G401.6 (cell line): ENCODE data around the gene TTC39C.

Experiments
- FAIRE-seq: peaks from 2 replicates; lab custom pipeline; 2012; peaks lifted over from hg19 to GRCh38; lab: Jason Lieb, UNC

Gene TTC39C

DNA sequence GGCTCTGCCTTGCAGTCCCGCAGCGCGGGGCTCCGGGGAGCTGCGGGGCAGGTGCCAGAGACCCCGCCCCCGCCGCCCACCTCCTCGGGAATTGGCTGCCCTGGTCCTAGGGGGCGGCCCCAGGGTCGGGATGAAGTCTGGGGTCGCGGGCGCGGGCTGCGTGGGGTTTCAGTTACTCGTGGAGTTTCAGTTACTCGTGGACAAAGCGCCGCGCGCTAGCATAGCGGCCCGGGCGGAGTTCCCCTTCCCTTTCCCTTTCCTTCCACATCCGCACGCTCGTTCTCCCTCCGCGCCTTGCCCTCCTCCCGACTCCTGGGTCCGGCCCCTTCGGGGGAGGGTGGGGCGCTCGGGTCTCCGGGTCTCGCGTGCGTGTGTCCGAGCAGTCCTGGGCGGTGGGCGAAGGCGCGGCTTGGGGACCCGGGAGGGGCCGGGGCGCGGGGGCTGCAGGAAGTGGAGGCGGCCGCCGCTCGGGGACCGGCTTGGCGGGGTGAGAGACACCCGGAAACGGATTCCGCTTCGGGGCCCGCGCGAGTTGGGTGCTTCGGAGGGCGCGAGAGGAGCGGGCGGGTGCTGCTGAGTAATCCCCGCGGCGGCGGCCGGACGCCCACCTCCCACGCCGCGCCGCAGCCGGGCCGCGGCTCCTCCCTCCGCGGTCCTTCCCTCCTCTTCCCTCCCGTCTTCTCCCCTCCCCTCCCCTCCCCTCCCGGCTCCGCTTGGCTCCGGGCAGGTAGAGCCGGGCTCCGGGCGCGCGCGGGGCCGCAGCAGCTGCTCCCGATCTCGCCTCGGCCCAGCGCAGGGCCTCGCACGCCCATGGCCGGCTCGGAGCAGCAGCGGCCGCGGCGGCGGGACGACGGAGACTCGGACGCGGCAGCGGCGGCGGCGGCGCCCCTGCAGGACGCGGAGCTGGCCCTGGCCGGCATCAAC lies at the start of gene TTC39C:
Gene TTC39C, plus strand, starts transcription at position 693 of the 924 bp plus-strand sequence. Its CDS starts 118 bp downstream, at position 811.
- no peak for FAIRE-seq

DNA sequence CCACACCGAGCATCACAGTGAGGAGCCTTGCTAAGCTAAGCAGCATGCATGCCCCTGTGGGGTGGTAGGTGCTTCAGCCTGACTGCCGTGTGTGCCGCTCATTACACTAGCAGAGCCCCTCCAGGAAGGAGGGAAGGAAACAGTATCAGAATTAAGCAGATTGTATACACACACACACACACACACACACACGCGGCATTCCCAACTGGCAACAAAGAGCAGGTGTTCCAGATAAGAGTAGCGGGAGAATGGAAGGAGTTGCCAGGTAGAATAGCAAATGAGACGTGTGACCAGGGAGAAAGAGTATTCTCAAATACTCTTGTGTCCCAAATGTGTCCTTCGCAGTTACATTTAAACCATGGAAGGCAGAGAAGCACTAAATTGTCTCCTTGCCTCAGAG lies 47.6 kb upstream of the TTC39C start:
- FAIRE-seq = no peak

DNA sequence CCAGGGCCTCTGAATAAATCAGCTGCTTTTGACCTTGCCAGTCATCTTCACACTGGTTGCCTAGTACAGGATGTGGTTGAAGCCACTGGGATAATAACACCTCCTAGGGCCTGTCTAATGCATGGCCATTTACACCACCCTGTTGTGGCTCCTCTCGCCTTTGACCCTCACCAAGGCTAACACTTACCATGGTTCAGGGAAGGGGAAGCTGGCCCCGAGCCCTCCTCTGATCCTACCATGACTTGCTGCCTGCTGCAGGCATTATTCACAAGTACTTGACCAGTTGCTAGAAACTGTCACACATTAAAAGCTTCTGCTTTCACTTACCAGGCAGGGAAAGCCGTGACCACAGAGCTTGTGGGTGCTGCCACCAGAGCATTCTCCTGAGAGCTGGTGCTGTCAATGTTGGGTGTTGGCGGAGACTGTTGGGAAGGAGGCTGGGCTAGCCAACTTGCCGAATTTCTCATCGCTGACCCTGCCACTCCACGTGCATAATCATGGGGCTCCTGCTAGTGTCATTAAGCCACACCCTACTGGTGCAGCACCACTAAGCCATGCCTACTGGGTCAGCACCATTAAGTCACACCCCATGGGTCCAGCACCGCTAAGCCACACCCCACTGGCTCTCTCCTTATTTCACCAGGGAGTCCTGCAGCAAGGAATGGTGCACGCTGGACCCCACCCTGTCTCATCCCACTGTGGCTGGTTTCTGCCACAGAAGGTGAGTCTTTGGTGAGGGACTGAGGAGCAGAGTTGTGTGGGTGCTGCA lies 47.0 kb upstream of the TTC39C start:
- FAIRE-seq = no peak

DNA sequence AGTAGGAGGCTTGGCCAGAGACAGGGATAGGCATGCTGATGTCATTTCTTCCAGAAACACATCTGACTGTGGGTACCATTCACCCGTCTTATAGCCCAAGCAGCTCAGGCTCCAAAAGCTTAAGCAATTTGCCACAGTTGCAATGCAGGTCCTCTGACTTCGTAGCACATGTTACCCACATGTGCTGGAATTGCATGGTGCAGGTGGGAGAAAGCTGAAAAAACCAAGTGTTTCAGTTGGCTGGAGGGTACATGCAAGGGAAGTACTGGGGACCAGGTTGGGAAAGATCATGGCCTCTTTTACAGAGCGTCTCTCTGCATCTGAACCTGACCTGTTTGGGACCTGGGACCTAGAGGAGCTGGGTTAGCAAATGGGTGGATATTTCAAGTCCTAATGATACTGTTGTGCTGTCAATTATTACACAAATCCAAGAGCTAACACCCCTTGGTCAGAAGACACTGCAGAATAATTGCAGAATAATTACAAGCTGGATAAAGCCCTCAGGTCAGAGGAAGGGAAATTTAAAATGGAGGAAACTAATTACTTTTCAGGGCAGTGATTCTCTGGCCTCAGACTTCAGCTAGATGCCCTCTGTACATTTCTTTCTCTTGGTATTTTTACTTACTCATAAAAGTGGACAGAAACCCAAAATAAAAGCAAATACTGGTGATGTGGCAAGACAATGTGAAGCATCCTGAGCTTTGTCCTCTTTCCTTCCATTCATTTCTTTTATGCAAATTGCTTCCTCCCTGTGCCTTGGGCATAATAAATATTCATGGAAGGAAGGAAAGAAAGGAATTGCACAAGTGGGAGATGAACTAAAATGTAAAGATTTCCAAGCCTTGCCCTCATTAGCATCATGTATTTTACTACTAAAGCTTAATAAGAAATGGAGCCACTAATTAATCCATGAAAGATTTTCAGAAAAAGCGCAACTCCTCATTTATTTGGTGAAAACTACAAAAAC lies 45.6 kb upstream of the TTC39C start:
- FAIRE-seq = no peak

DNA sequence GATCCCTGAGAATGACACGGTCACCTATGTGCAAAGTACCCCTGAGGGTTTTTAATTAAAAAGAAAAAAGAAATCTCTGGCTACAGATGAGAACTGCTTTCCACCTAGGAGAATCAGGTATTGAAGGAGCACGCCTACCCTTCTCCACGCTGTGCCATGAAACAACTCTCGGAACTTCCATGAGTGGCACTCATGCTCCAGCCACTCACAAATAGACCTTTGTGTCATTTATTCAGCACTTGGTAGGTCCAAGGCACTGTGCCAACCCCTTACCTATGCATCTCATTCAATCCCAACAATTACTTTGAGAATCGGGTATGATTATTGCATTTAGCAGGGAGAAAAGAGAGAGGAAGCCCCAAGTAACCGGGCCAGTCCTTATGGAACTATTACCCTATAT lies 44.9 kb upstream of the TTC39C start:
- no peak for FAIRE-seq

DNA sequence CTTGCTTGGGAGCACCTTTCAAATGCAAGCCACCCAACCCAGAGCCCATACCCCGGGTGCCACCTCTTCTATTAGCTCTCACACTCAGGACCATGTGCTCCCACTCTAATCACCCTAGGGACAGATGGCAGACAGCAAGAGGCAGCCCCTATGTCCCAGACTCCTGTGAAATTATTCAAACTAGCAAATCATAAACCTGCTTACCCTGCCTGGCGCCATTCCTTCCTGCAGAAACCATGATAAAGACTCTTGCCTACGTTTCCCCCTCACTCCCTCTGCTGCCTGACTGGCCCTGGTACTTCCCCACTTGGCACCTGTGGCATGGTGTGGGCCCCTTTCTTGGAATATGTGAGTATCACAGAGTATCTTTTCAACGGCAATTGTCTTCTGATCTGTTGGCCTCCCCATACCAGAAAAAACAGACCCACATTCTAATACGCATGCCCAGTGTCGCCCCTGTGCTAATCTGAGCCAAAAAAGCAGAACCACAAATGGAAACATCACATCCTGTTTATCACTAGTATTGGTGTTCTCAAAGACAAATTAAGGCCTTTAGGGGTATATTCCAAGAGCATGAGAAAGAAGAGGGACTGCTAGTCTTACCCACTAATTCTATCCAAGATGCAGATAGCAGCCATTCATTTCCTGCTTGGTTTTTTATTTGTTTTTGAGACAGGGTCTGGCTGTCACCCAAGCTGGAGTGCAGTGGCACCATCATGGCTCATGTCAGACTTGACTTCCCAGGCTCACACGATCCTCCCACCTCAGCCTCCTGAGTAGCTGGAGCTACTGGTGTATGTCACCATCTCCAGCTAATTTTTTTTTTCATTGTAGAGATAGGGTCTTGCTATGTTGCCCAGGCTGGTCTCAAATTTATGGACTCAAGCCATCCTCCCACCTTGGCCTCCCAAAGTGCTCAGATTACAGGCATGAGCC lies 44.1 kb upstream of the TTC39C start:
- FAIRE-seq = no peak

DNA sequence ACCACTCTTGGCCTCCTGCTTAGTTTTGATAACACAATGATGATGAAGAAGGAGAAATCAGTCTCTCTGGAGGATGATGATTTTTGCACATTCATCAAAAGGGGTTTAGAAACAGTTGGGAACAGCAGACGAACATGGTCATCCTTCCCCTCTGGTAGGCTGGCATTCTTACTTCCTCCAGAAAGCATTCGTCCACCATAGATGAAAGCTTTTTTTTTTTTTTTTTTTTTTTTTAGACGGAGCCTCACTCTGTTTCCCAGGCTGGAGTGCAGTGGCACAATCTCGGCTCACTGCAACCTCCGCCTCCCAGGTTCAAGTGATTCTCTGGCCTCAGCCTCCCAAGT lies 43.5 kb upstream of the TTC39C start:
- no peak for FAIRE-seq

DNA sequence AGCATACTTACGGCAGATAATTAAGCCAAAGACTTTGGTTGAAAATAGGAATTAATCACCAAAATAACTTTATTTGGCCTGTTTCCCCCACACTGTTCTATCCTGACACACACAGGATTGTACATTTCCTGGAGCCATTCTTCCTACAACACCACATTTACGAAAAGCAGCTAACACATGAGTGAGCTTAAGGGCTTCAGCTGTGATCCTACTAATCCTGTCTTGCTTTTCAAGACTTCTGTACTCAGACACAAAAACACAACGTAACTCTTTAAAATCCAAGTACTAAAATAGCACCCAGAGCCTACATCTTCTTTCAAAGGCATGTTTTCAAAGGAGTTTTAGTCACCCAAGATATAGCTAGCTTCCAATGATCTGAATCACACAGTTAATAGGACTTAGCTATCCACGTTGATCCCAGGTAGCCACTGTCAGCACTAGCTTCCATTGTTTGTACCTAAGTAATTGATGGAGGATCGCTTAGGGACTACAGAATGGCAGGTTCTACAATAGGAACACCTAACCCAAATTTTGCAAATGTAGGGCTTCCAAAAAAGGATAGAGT lies 42.8 kb upstream of the TTC39C start:
- no peak for FAIRE-seq

DNA sequence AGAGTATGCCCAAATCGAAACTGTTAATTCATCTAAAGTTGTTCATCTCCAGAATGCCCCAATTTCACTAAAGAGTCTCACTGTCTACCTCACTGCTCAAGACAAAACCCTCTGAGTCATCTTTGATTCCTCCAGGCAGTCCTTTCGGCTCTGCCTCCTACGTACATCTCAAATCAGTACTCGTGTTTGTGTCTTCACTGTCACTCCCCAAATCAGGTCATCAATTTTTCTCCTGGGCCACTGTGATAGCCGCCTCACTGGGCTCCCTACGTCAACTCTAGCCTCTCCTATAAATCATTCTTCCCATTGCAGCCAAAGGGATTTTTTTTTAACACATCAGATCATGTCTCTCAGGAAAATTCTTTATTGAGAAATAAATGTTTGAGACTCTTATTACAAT lies 42.1 kb upstream of the TTC39C start:
- no peak for FAIRE-seq

DNA sequence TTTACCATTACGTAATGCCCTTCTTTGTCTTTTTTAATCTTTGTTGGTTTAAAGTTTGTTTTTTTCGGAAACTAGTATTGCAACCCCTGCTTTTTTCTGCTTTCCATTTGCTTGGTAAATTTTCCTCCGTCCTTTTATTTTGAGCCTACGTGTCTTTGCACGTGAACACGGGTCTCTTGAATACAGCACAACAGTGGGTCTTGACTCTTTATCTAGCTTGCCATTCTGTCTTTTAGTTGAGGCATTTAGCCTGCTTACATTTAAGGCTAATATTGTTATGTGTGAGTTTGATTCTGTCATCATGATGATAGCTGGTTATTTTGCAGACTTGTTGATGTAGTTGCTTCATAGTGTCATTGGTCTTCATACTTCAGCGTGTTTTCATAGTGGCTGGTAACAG lies 37.5 kb upstream of the TTC39C start:
- FAIRE-seq = no peak

DNA sequence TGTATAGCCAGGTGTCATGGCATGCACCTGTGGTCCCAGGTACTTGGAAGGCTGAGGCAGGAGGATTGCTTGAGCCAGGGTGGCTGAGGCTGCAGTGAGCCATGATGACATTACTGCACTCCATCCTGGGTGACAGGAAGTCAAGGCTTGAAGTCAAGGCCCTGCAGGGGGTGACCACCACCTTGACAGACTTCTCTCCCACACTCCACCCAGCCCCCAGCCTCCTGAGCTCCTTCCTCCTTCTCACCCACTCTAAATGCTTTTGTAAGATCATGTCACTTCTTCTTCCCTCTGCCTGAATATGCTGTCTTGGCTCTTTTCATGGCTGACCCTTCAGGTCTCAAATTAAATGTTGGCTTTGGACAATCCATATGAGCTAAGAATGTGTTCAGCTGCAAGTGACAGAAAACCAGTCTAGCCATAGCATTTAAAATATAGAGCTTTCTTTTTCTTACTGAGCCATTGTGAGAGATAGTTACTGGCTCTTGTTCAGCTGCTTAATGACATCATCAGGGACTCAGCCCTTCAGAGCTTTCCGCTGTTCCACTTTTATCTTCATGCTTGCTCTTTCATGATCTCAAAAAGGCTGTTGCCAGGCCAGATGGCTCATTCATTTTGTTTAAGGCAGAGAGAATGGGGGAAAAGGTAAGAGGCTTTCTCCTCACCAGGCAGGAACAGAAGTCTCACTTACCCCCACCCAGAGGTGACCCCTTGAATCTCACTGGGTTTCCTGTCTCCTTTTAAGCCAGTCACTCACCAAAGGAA lies 36.7 kb upstream of the TTC39C start:
- no peak for FAIRE-seq

DNA sequence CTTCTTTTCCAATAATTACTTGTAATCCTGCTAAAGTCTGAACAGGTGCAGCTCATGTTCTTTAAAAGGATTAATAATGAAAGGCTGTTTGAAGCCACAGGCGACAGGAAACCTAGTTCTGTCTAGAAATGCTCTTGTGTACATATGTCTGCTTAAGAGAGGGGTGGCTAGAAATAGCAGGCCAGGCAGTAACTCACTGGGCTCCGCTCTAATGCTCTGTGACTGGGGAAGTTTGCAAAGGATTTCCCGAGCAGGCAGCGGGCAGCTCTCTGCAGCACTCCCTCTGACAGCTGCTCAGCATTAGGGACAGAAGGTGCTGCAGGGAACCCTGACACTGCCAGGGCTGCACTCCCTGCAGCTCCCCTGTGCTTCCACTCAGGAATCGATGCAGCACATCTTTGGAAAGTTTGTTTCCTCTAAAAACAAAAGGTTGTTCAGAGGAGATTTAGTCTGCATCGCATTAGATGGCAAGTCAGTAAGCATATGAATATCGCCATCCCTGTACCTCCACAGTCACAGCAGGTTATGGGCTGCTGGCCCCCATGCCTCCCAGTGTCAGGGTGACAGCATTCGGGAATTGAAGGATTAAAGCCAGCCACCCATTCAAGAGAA lies 33.1 kb upstream of the TTC39C start:
- no peak for FAIRE-seq

DNA sequence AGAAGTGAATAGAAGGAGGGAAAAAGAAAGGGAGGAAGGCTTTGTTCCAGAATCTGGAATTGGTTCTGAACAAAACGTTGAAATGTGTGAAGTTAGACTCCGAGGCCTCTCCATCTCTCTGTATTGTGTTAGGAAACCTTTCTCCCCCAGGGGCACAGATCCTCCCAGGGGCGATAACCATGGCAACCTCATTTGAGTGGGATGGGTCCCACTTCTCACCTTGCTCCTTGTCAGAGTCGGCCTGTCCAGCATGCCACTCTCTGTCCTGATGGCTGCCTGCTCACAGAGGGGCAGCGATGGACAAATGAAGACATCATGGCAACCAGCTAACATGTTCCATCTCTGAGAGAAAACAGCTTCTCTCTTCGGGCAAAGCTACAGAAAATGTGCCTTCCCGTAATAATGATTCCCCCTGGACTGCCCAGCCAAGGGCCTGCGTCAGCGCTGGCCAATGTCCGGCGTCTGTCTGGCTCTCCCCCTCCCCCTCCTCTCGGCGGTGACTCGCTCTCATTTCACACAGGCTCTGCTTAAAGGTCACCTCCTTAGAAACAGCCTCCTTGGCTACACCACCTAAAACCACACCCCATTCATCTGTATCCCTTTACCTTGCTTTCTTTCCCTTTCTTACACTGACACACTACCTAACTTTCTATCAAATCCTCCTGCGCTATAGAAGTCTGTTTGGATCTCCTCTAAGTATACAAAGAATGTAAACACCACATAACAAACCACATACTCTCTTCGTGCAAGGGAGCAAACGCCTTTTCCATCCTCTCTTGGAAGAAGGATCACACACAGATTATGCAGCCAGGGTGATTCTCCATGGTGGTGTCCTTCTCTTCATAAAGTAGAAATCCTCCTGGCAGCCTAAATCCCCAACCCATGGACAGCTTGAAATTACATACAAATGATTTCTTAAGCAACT lies 32.1 kb upstream of the TTC39C start:
- FAIRE-seq = no peak

DNA sequence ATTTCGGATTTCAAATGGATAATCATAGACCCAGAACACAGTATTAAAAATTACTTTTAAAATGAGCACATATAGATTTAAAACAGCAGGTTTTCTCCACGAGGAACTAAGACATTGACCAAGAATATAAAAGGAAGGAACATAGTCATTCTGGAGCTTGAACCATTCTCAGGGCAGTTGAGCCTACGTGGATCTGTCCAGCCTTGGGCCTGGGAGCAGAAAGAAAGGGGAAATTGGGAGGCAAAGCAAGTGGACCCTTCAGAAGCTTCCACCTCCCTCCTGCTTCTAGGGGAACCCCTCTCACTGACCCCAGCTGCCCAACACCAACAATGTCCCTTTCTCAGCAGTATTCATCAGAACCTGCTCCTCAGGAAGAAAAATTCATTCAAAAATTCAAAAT lies 31.4 kb upstream of the TTC39C start:
- no peak for FAIRE-seq

DNA sequence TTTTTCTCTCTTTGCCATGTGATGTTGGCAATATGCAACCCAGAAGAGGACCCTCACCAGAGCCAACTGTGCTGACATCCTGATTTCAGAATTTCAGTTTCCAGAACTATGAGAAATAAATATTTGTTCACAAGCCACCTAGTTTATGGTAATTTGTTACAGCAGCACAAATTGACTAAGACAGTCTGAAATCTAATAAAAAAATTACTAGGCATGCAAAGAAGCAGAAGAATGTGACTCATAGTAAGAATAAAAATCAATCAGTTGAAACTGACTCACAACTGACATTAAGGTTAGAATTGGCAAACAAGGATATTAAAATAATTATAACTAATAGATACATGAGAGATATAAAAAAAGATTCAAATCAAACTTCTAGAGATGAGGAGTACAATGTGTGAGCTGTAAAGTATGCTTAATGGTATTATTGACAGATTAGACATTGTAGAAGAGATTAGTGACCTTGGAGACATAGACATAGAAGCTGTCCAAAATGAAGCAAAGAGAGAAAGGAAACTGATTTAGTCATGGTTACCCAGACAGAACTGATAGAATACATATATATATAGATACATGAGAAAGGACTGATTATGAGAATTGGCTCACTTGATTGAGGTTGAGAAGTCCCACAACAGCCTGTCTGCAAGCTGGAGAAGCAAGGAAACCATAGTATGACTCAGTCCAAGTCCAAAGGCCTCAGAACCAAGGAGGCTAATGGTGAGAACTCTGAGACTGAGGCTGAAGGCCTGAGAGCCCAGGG lies 27.8 kb upstream of the TTC39C start:
- FAIRE-seq = no peak

DNA sequence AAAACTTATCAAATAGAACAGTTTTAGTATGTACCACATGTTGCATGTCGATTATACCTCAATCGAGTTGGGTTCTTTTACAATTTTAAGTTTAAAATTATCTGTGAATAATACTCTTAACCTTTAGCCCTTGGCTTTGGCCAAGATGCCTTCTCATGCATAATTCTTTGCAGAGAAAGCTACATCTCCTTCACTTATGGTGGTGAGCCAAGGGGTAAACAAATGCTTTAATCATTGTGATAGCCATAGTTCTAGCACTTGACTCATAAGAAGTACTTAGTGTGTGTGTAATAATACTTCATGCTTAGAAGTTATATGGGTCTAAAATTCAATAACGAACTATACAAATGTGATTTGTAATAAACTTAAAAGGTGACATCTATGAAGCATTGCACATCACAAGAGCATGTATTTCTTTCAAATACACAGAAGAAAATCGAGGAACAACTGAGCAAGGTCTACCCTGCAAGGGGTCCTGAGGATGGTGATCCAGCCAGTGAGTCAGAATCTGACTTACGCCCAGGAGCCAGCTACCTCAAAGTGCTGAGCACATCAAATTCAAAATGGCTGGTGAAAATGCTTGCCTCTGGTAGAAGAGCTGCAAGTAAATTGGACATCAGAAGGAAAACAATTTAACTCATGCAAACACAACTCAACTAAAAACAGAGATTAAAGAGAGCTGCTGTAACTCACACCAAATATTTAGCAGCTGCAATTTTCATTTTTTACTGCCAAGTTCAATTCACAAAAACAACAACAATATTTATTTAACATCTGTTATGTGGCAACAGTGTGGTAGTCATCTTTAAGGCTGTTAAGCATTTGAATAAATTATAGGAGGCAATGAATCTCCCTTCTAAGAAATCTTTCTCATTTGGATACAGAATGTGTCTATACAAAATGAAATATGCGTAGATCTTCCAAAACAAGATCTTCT lies 23.8 kb upstream of the TTC39C start:
- no peak for FAIRE-seq
